Ovary (tissue), 9 donors: Measurements from ENCODE around the gene REM2. TPM values are rescaled to one million over a fixed set of nuclear protein-coding genes. Genes with fewer than 3 reads are reported as not detected.

Experiments used
- DNase-seq, 5 donors: peaks; one replicate each; pipeline ENCODE4 v3.0.0-alpha.2; 2019 to 2020
- H3K27ac ChIP-seq, 2 donors: fragments of 200-600 bp; one replicate each; pipeline versions ENCODE4 v1.5.1 to v1.8.0; 2019 to 2022
- H3K27me3 ChIP-seq: fragments of 200-600 bp; one replicate; pipeline ENCODE4 v1.8.0; 2022
- H3K36me3 ChIP-seq: fragments of 200-600 bp; sonication (generic); one replicate; pipeline ENCODE4 v1.5.1; 2019
- H3K4me1 ChIP-seq: one replicate; pipeline ENCODE4 v1.8.1; 2013; ENCODE audit warnings: mild to moderate bottlenecking, moderate library complexity; ENCODE audit not compliant: insufficient read depth
- H3K4me3 ChIP-seq: fragments of 200-600 bp; sonication (generic); one replicate; pipeline ENCODE4 v1.5.1; 2017
- H3K9me3 ChIP-seq, 2 donors: fragments of 200-600 bp in 1 of 2; sonication (generic) in 1 of 2; one replicate each; pipeline versions ENCODE4 v1.5.1 to v1.8.1; 2013 to 2019; ENCODE audit warnings: mild to moderate bottlenecking in 1 of 2, moderate library complexity in 1 of 2
- EP300 ChIP-seq: sonication (generic); formaldehyde crosslinking; IDR thresholded peaks from one replicate; pipeline ENCODE4 v1.6.1; 2017; ENCODE audit warnings: antibody characterized with exemption
- POLR2A ChIP-seq: fragments of 450-650 bp; IDR thresholded peaks from one replicate; pipeline ENCODE4 v1.6.1; 2017; ENCODE audit warnings: antibody characterized with exemption, mild to moderate bottlenecking, moderate library complexity
- WGBS, 3 donors: extraction: QIAGEN DNeasy Blood & Tissue Kit in 1 of 3; methylation state at CpG; one replicate each; pipeline versions ENCODE4 v1.1.5 to v1.1.7; 2013 to 2017; 5-methylcytosine and 5-hydroxymethylcytosine counted together
- intact Hi-C, 4 donors: fragments of 100-400 bp; cut with DNase I; formaldehyde crosslinking; loops; one replicate each; pipeline versions ENCODE4 v1.11.0 to v1.15.1; 2022 to 2023
- polyA plus RNA-seq, 2 donors: library from polyadenylated mRNA; stranded (reverse); fragments of 200-250 nt in 1 of 2; fragments of 350-450 nt in 1 of 2; fragmentation: Illumina TruSeq in 1 of 2; extraction: RNeasy Lipid Tissue Mini Kit (QIAGEN cat#74804) in 1 of 2; gene quantifications; one replicate each; pipeline ENCODE4 v1.2.3, GENCODE V29; 2013 to 2014
- total RNA-seq, 7 donors: library from RNA; depleted of rRNA in 2 of 7; stranded (reverse); fragments of >200 nt in 2 of 7; fragmentation: NEBNext Ultra II Directional in 3 of 7; extraction: Animal tissue kit (Norgen Biotek cat#: 25700) in 3 of 7; gene quantifications; one replicate each; pipeline versions ENCODE4 v1.1.0 to v1.2.4, GENCODE V29; 2016 to 2023
- TF ChIP-seq, protein P1 (sequence below), 3 donors: fragments of 450-650 bp in 2 of 3; fragments of 200-600 bp in 1 of 3; IDR thresholded peaks; one replicate each; pipeline versions ENCODE4 v1.5.1 to v1.8.0; 2016 to 2022; ENCODE audit warnings: antibody characterized with exemption in 3 of 3, mild to moderate bottlenecking in 1 of 3
- donor health status: DM: no; HTN: no; CAD: no; lungs with moderate emphysema.
- donor health status: DM: no; HTN: no; CAD: no.
- donor health status: Bipolar disorder and iron deficiency.
- donor health status: DM: yes; HTN: yes; CAD: no.
- donor health status: DM: no; HTN: no; CAD: no.
- donor health status: DM: yes; HTN: yes; CAD: no.

The REM2 gene
- total and polyA plus RNA-seq, 9 donors: 0.12 to 1.1 (median 0.66) TPM

GRCh38 chr14:22901799-22902198 is 18.8 kb downstream of the REM2 start:
- intact Hi-C loops: no loop called here
- no peak for TF ChIP-seq POLR2A
- TF ChIP-seq, protein P1, sequence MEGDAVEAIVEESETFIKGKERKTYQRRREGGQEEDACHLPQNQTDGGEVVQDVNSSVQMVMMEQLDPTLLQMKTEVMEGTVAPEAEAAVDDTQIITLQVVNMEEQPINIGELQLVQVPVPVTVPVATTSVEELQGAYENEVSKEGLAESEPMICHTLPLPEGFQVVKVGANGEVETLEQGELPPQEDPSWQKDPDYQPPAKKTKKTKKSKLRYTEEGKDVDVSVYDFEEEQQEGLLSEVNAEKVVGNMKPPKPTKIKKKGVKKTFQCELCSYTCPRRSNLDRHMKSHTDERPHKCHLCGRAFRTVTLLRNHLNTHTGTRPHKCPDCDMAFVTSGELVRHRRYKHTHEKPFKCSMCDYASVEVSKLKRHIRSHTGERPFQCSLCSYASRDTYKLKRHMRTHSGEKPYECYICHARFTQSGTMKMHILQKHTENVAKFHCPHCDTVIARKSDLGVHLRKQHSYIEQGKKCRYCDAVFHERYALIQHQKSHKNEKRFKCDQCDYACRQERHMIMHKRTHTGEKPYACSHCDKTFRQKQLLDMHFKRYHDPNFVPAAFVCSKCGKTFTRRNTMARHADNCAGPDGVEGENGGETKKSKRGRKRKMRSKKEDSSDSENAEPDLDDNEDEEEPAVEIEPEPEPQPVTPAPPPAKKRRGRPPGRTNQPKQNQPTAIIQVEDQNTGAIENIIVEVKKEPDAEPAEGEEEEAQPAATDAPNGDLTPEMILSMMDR (IDR thresholded peaks at IDR 0.05): no peak
- no peak for TF ChIP-seq EP300
- Histone ChIP-seq H3K27ac (no peak overlapping the region), H3K36me3 (no peaks in the 10 kb centered on the region), H3K27me3 (no peaks in the 10 kb centered on the region), H3K9me3 (no peaks in the 10 kb centered on the region), H3K4me3 (no peak overlapping the region), H3K4me1 (peaks cover 1% of the 10 kb centered on the region)
- no peak for DNase-seq
- 90 to 93% (median 91%) methylated on average over 7 of the region's 7 CpGs for WGBS, 3 donors

DNA sequence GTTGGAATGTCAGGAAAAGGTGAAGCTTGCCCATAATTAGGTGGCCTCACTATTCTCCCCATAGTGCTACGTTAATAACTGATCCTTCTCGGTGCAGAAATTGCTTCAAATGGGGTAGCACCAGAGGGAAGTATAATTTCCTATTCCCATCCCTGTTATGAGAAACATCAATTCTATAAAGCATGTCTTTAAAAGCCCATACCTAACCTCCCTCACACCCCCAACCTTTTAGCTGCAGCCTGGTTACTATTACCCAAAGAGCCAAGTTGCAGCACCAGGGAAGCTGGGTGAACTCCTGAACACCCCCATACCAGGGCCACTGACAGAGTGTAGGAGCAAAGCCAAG is 20.7 kb downstream of the REM2 start:
- H3K27me3 ChIP-seq: no peaks in the 10 kb centered on the region
- 81 to 85% (median 82%) methylated on average over 2 of the region's 2 CpGs for WGBS, 3 donors
- intact Hi-C loops: no loop called here
- peaks cover 1% of the 10 kb centered on the region for H3K4me1 ChIP-seq
- no peaks in the 10 kb centered on the region for H3K9me3 ChIP-seq
- no peak for DNase-seq
- H3K4me3 ChIP-seq: no peak overlapping the region
- no peaks in the 10 kb centered on the region for H3K36me3 ChIP-seq
- TF ChIP-seq POLR2A: no peak
- TF ChIP-seq, protein P1 (IDR thresholded peaks at IDR 0.05): no peak
- no peak for TF ChIP-seq EP300
- H3K27ac ChIP-seq: no peak overlapping the region

DNA sequence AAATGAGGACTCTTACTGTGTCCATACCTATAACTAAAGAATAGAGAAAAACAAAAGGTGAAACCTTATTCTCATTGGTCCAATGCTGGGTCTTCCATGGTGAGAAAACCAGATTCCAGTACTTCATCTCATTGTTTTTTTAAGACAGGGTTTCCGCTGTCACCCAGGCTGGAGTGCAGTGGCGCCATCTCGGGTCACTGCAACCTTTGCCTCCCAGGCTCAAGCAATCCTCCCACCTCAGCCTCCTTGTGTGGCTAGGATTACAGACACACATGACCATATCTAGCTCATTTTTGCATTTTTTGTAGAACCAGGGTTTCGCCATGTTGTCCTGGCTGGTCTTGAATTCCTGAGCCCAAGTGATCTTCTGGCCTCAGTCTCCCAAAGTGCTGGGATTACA is 22.6 kb downstream of the REM2 start:
- TF ChIP-seq, protein P1 (IDR thresholded peaks at IDR 0.05): no peak
- no peak for TF ChIP-seq POLR2A
- no peak for TF ChIP-seq EP300
- no peak for DNase-seq
- WGBS, 3 donors: 83 to 90% (median 89%) methylated on average over 4 of the region's 4 CpGs
- no peak overlapping the region for H3K4me3 ChIP-seq
- no peak overlapping the region for H3K27ac ChIP-seq
- no peaks in the 10 kb centered on the region for H3K36me3 ChIP-seq
- intact Hi-C loops: no loop called here
- H3K4me1 ChIP-seq: no peaks in the 10 kb centered on the region
- H3K9me3 ChIP-seq: no peaks in the 10 kb centered on the region
- no peaks in the 10 kb centered on the region for H3K27me3 ChIP-seq

DNA sequence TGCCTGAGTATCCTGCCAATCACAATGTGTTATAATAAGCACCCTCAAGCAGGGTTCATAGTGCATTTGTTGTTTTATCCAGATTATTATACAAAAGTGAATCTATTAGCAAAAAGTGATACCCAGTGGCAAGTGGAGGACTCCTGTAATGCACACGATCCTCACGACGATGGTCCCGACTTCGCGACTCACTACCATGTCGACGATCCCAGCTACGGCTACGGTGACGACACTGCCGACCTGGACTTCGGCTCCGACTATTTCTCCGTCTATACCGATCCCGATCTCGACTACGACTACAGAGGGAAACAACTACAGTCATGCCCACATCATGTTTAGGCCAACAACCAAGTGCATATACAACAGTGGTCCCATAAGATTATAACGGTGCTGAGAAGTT is 23.1 kb downstream of the REM2 start:
- Histone ChIP-seq H3K4me1 (no peaks in the 10 kb centered on the region), H3K27ac (no peak overlapping the region), H3K9me3 (no peaks in the 10 kb centered on the region), H3K27me3 (no peaks in the 10 kb centered on the region), H3K36me3 (no peaks in the 10 kb centered on the region), H3K4me3 (no peak overlapping the region)
- TF ChIP-seq, protein P1 (IDR thresholded peaks at IDR 0.05): no peak
- TF ChIP-seq POLR2A (no peak), EP300 (no peak)
- intact Hi-C loops: no loop called here
- WGBS, 3 donors: 94 to 97% (median 94%) methylated on average over 20 of the region's 20 CpGs
- DNase-seq: no peak

DNA sequence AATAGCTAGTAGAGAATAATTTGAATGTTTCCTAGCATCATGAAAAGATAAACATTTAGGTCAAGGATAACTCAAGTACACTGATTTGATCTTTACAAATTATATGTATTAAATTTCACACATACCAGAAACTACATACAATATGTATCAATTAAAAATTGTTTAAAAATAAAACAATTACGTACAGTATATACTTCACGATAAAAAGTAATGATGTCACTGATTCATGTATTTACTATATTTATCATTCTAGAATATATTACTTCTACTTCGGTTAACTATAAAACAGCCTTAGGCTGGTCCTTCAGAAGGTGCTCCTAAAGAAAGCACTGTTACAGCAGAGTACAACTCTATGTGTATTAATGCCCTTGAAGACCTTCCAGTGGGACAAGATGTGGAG is 24.4 kb downstream of the REM2 start:
- H3K4me3 ChIP-seq: no peak overlapping the region
- no peaks in the 10 kb centered on the region for H3K36me3 ChIP-seq
- H3K9me3 ChIP-seq: no peaks in the 10 kb centered on the region
- 81 to 86% (median 86%) methylated on average over 3 of the region's 3 CpGs for WGBS, 3 donors
- no peak overlapping the region for H3K27ac ChIP-seq
- H3K27me3 ChIP-seq: no peaks in the 10 kb centered on the region
- H3K4me1 ChIP-seq: no peaks in the 10 kb centered on the region
- no peak for DNase-seq
- TF ChIP-seq POLR2A (no peak), EP300 (no peak)
- TF ChIP-seq, protein P1 (IDR thresholded peaks at IDR 0.05): no peak
- intact Hi-C loops: no loop called here
